ENCODE results near the gene EHD1.
A peak's percentile ranks its signal among the peaks of the same experiment; 100 is the strongest.

EHD1 gene

GRCh38 chr11:64880240-64881001, 2.0 kb upstream of the EHD1 start:
- Histone ChIP-seq H3K36me3 (ENCODE audit: low read depth) (peaks cover 17% of the 10 kb centered on the region), H3K4me1 (ENCODE audit: insufficient read depth, poor library complexity, severe bottlenecking) (peaks cover 1% of the 10 kb centered on the region), H3K27me3 (ENCODE audit: insufficient read depth, poor library complexity, severe bottlenecking) (no peaks in the 10 kb centered on the region), H3K9me3 (ENCODE audit: severe bottlenecking) (no peaks in the 10 kb centered on the region), H3K27ac (ENCODE audit: poor library complexity, severe bottlenecking) (no peak overlapping the region), H3K4me3 (ENCODE audit: severe bottlenecking) (no peak overlapping the region)
- no peak for ATAC-seq (ENCODE audit: low read depth)
- TF ChIP-seq CTCF (IDR thresholded peaks at IDR 0.05; ENCODE audit: poor library complexity, severe bottlenecking): no peak
- no peak for DNase-seq (ENCODE audit: low spot score)

DNA sequence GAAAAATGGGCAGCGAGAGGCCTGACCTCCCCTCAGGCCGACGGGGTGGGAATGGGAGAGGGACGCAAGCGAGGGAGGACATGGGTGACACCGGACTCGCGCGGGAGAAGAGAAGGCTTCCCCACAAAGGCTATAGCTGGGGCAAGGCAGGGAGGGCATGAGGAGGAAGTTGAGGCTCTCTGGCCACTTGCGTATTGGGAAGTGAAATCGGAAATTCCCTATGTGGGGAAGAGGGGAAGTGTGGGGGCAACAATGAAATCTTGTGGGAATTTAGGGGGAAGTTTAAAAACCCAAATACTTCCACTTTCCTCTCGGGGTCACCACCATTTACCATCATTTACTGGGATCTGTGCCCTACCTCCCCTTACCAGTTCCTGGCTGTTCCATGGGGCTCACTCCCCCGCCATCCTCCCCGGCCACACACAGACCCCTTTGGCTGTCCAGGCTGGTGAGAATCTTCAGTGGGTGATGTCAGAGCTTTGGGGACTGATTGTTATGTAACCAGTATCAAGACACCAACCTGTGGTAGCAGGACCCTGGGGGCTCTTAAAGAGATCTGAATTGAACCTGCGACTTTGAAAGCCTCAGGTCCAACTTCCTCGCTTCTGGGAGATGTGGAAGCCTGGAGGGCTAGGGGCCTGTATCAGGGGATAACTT, 951 bp upstream of the EHD1 start:
- Histone ChIP-seq H3K4me3 (ENCODE audit: severe bottlenecking) (peak overlapping the region; percentile 83), H3K9me3 (ENCODE audit: severe bottlenecking) (no peaks in the 10 kb centered on the region), H3K4me1 (ENCODE audit: insufficient read depth, poor library complexity, severe bottlenecking) (no peaks in the 10 kb centered on the region), H3K27me3 (ENCODE audit: insufficient read depth, poor library complexity, severe bottlenecking) (no peaks in the 10 kb centered on the region), H3K36me3 (ENCODE audit: low read depth) (peaks cover 27% of the 10 kb centered on the region), H3K27ac (ENCODE audit: poor library complexity, severe bottlenecking) (peak overlapping the region; percentile 62)
- no peak for TF ChIP-seq CTCF (IDR thresholded peaks at IDR 0.05; ENCODE audit: poor library complexity, severe bottlenecking)
- DNase-seq (ENCODE audit: low spot score) (no peak), ATAC-seq (ENCODE audit: low read depth) (no peak)

GRCh38 chr11:64878223-64878493, 263 bp downstream of the EHD1 start:
- peak; percentile 71 for DNase-seq (ENCODE audit: low spot score)
- Histone ChIP-seq H3K27me3 (ENCODE audit: insufficient read depth, poor library complexity, severe bottlenecking) (no peaks in the 10 kb centered on the region), H3K9me3 (ENCODE audit: severe bottlenecking) (no peaks in the 10 kb centered on the region), H3K4me3 (ENCODE audit: severe bottlenecking) (peak overlapping the region; percentile 83), H3K36me3 (ENCODE audit: low read depth) (peaks cover 35% of the 10 kb centered on the region), H3K4me1 (ENCODE audit: insufficient read depth, poor library complexity, severe bottlenecking) (no peaks in the 10 kb centered on the region), H3K27ac (ENCODE audit: poor library complexity, severe bottlenecking) (peak overlapping the region; percentile 62)
- ATAC-seq (ENCODE audit: low read depth): no peak; the same call in 2 of the 3 replicates
- TF ChIP-seq CTCF (IDR thresholded peaks at IDR 0.05; ENCODE audit: poor library complexity, severe bottlenecking): no peak

GRCh38 chr11:64877390-64878222, 815 bp downstream of the EHD1 start:
- peak overlapping the region; percentile 62 for H3K27ac ChIP-seq (ENCODE audit: poor library complexity, severe bottlenecking)
- TF ChIP-seq CTCF (IDR thresholded peaks at IDR 0.05; ENCODE audit: poor library complexity, severe bottlenecking): no peak
- peak overlapping the region; percentile 83 for H3K4me3 ChIP-seq (ENCODE audit: severe bottlenecking)
- H3K27me3 ChIP-seq (ENCODE audit: insufficient read depth, poor library complexity, severe bottlenecking): no peaks in the 10 kb centered on the region
- peak; percentile 2; the same call in 2 of the 3 replicates for ATAC-seq (ENCODE audit: low read depth)
- H3K36me3 ChIP-seq (ENCODE audit: low read depth): peaks cover 40% of the 10 kb centered on the region
- no peaks in the 10 kb centered on the region for H3K4me1 ChIP-seq (ENCODE audit: insufficient read depth, poor library complexity, severe bottlenecking)
- no peaks in the 10 kb centered on the region for H3K9me3 ChIP-seq (ENCODE audit: severe bottlenecking)
- DNase-seq (ENCODE audit: low spot score): peak; percentile 61
